BLaER1 (cell line): Measurements from ENCODE around the gene CFAP58.

Experiments used
- H3K27ac ChIP-seq: shearing (Covaris generic); formaldehyde crosslinking; 2 replicates; pipeline ENCODE4 v1.8.1; 2022
- H3K27me3 ChIP-seq: shearing (Covaris generic); formaldehyde crosslinking; 2 replicates; pipeline ENCODE4 v1.8.1; 2022
- H3K36me3 ChIP-seq: shearing (Covaris generic); formaldehyde crosslinking; 2 replicates; pipeline ENCODE4 v1.8.1; 2022
- H3K4me1 ChIP-seq: shearing (Covaris generic); formaldehyde crosslinking; 2 replicates; pipeline ENCODE4 v1.8.1; 2022
- H3K4me2 ChIP-seq: shearing (Covaris generic); formaldehyde crosslinking; 2 replicates; pipeline ENCODE4 v1.8.1; 2022
- H3K4me3 ChIP-seq: shearing (Covaris generic); formaldehyde crosslinking; 2 replicates; pipeline ENCODE4 v1.8.1; 2022
- H3K9ac ChIP-seq: shearing (Covaris generic); formaldehyde crosslinking; 2 replicates; pipeline ENCODE4 v1.8.1; 2022
- H3K9me3 ChIP-seq: shearing (Covaris generic); formaldehyde crosslinking; 2 replicates; pipeline ENCODE4 v1.8.1; 2022
- H4K20me1 ChIP-seq: shearing (Covaris generic); formaldehyde crosslinking; 2 replicates; pipeline ENCODE4 v1.8.1; 2022
- Cebpa-rat ChIP-seq: shearing (Covaris generic); IDR thresholded peaks from 2 replicates; pipeline ENCODE4 v1.8.1; 2022

CFAP58 gene

DNA sequence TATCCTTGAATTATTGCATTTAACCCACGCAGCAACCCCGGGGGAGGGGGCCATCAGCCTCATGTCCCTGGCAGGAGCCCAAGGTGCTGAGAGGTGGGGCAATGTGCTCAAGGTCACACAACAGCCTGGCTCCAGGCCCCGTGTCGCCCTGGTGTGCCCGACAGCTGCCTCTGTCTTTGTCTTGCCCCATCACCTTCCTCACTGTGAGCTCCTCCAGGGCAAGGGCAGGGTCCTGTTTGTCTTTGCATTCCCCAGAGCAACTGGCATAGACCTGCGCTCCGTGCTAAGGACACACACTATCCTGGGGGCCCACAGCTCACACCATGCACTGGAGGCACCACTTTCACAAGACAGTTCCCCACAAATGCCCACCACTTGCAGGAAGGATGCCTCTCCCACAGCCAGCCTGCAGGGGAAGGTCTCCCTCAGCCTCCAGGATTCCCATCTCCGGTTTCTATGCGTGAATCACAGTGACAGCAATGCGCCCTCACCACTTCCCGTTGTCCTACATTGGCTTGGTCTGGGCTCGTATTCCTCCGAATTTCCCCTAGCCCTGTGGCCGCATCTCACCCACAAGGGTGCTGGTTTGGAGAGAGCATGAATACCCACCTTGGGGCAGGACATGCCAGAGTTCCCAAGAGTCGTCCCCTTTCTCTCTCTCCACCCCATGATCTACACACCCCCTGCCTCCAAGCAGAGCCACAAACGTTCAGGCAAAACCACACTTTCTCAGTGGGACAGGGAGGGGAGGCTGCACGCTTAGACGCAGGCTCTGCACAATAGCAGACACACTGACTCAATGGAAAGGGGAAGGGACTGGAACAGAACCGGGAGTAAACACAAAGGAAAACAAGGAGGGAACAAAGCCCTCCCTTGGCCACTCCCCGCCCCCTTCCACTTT is 25.6 kb upstream of the CFAP58 start:
- H3K4me3 ChIP-seq, result peak overlapping the region; percentile 64
- peaks cover 100% of the 10 kb centered on the region for H3K4me1 ChIP-seq
- no peaks in the 10 kb centered on the region for H3K27me3 ChIP-seq
- H3K9ac ChIP-seq, result peak overlapping the region; percentile 81
- peak overlapping the region; percentile 97 for H3K4me2 ChIP-seq
- peaks cover 25% of the 10 kb centered on the region for H3K36me3 ChIP-seq
- no peak for TF ChIP-seq Cebpa-rat
- peak overlapping the region; percentile 89 for H3K27ac ChIP-seq
- H4K20me1 ChIP-seq, result peaks cover 87% of the 10 kb centered on the region
- H3K9me3 ChIP-seq, result no peaks in the 10 kb centered on the region

DNA sequence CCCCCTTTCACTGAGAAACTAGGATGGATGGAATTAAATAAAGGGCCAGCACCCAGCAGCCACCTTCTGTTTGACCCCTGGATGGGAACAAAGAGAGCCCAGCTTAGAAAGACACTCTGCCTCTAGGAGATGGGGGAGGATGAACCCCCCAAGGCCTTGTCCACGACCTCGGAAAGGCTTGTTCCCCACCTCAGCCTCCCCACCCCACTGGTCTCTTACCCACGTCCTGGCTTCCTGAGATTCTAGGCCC is 25.1 kb upstream of the CFAP58 start:
- Histone ChIP-seq H4K20me1 (peaks cover 87% of the 10 kb centered on the region), H3K9ac (peak overlapping the region; percentile 81), H3K9me3 (no peaks in the 10 kb centered on the region), H3K27ac (peak overlapping the region; percentile 89), H3K36me3 (peaks cover 31% of the 10 kb centered on the region), H3K4me1 (peaks cover 100% of the 10 kb centered on the region), H3K27me3 (no peaks in the 10 kb centered on the region), H3K4me2 (peak overlapping the region; percentile 97), H3K4me3 (peak overlapping the region; percentile 64)
- TF ChIP-seq Cebpa-rat, result no peak

- peak overlapping the region; percentile 64 for H3K4me3 ChIP-seq
- peaks cover 36% of the 10 kb centered on the region for H3K36me3 ChIP-seq
- H3K27ac ChIP-seq, result peak overlapping the region; percentile 89
- H3K27me3 ChIP-seq, result no peaks in the 10 kb centered on the region
- H3K9me3 ChIP-seq, result no peaks in the 10 kb centered on the region
- peaks cover 87% of the 10 kb centered on the region for H4K20me1 ChIP-seq
- peak overlapping the region; percentile 81 for H3K9ac ChIP-seq
- TF ChIP-seq Cebpa-rat, result no peak
- peaks cover 100% of the 10 kb centered on the region for H3K4me1 ChIP-seq
- H3K4me2 ChIP-seq, result peak overlapping the region; percentile 97
These were observed 24.5 kb upstream of the CFAP58 start for GRCh38 chr10:104328896-104329710.

GRCh38 chr10:104329735-104330134 is 23.9 kb upstream of the CFAP58 start:
- Histone ChIP-seq H3K4me2 (peak overlapping the region; percentile 97), H3K4me1 (peaks cover 100% of the 10 kb centered on the region), H3K36me3 (peaks cover 38% of the 10 kb centered on the region), H3K9ac (peak overlapping the region; percentile 81), H3K9me3 (no peaks in the 10 kb centered on the region), H3K27me3 (no peaks in the 10 kb centered on the region), H3K4me3 (peak overlapping the region; percentile 64; the same call in 1 of the 2 replicates), H4K20me1 (peaks cover 87% of the 10 kb centered on the region), H3K27ac (peak overlapping the region; percentile 89)
- no peak for TF ChIP-seq Cebpa-rat

DNA sequence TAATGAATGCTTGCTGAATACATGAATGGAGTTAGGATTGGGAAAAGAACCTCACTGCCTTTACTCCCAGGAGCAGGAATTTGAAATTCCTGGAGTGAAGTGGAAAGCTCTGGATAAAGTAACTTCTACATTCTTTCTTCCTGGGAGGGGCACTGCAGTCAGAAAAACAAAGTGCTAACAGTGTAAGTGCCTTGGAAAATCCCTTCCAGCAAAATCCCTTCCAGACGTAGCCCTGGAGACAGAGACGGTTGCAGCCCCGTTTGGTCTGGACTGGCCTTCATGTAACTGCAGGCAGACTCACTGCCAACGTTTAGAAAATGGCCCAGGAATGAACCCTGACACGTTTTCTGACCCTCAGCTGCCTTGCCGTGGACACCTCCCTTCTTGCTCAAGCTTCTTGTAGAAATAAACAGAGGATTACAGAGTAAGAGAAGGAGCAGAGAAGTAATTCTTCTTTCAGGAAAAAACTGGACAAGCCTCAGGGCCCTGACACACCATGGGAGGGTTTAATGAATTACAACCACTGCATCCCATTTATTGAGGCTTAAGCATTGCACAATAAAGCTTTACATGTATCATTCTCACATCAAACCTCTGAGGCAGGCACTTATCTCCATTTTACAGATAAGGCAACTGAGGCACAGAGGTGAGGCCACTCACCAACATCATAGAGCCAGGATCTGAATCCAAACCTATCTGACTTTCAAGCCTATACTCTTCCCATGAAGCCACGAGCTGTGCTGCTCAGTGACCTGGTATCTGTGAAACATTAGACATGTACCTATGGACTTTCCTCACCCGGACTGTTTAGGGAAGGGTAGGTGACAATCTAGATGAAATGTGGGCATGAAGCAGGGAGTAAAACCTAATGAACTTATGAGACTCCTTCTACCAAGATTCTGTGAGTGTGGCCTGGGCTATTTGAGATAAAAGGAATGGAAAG is 23.2 kb upstream of the CFAP58 start:
- H4K20me1 ChIP-seq, result peaks cover 87% of the 10 kb centered on the region

GRCh38 chr10:104331208-104331838 is 22.3 kb upstream of the CFAP58 start:
- Histone ChIP-seq H3K9me3 (no peaks in the 10 kb centered on the region), H3K36me3 (peaks cover 33% of the 10 kb centered on the region), H3K4me1 (peaks cover 100% of the 10 kb centered on the region), H3K9ac (peak overlapping the region; percentile 81), H3K4me3 (no peak overlapping the region), H3K4me2 (peak overlapping the region; percentile 97), H4K20me1 (peaks cover 86% of the 10 kb centered on the region), H3K27me3 (no peaks in the 10 kb centered on the region), H3K27ac (peak overlapping the region; percentile 89)
- TF ChIP-seq Cebpa-rat, result no peak

More for the DNA sequence above, 23.2 kb upstream of the CFAP58 start:
- Histone ChIP-seq H3K9ac (peak overlapping the region; percentile 81), H3K27me3 (no peaks in the 10 kb centered on the region), H3K4me3 (no peak overlapping the region), H3K4me1 (peaks cover 100% of the 10 kb centered on the region), H3K36me3 (peaks cover 38% of the 10 kb centered on the region), H3K27ac (peak overlapping the region; percentile 89), H3K9me3 (no peaks in the 10 kb centered on the region), H3K4me2 (peak overlapping the region; percentile 97)
- no peak for TF ChIP-seq Cebpa-rat

DNA sequence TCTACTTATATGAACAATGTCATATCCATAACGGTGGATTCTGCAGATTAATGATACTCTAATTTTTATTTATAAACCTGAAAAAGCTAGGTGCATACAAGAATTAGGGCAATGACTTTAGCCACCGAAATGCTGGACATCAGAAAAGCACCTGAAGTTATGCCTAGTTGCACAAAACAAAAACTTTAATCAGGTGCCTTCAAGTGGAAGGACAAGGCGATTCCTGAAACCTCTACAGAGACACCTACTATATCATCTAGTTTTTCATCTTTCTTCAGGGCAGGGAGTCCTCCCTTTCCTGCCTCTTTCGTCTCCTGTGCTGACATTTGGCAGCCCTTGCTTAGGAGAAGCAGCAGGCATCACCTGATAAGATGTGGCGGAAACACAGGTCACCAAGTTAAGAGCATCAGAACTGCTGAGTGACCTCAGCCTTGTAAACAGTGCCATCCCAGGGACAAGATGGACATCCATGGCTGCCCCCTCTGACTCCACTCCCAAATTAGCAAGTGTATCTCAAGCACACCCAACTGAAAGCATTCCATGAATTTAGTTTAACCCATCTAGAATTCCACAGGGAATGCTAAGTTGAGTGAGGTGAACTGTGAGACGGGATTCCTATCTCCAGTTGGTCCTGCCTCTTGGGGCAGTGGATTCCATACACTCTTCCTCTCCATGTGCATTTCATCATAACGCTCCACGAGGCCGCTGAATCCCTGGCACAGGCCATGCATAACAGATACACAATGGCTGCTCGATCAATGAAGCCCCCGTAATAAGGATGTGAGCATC is 21.2 kb upstream of the CFAP58 start:
- H3K9ac ChIP-seq, result no peak overlapping the region
- H3K4me2 ChIP-seq, result peak overlapping the region; percentile 97
- peak overlapping the region; percentile 89; the same call in 1 of the 2 replicates for H3K27ac ChIP-seq

GRCh38 chr10:104333032-104333727 is 20.5 kb upstream of the CFAP58 start:
- no peak for TF ChIP-seq Cebpa-rat
- peaks cover 33% of the 10 kb centered on the region for H3K36me3 ChIP-seq
- H3K4me2 ChIP-seq, result peak overlapping the region; percentile 25
- H3K4me3 ChIP-seq, result no peak overlapping the region
- H3K4me1 ChIP-seq, result peaks cover 87% of the 10 kb centered on the region
- H3K9me3 ChIP-seq, result no peaks in the 10 kb centered on the region
- no peaks in the 10 kb centered on the region for H3K27me3 ChIP-seq
- H3K27ac ChIP-seq, result no peak overlapping the region
- H4K20me1 ChIP-seq, result peaks cover 74% of the 10 kb centered on the region
- no peak overlapping the region for H3K9ac ChIP-seq

More for the DNA sequence above, 21.2 kb upstream of the CFAP58 start:
- no peaks in the 10 kb centered on the region for H3K9me3 ChIP-seq
- H3K4me3 ChIP-seq, result no peak overlapping the region
- H3K36me3 ChIP-seq, result peaks cover 33% of the 10 kb centered on the region
- H3K4me1 ChIP-seq, result peaks cover 94% of the 10 kb centered on the region
- no peak for TF ChIP-seq Cebpa-rat
- peaks cover 82% of the 10 kb centered on the region for H4K20me1 ChIP-seq
- no peaks in the 10 kb centered on the region for H3K27me3 ChIP-seq
